ENCODE data around the gene DZIP3.
A peak's percentile ranks its signal among the peaks of the same experiment; 100 is the strongest.

Gene DZIP3, protein sequence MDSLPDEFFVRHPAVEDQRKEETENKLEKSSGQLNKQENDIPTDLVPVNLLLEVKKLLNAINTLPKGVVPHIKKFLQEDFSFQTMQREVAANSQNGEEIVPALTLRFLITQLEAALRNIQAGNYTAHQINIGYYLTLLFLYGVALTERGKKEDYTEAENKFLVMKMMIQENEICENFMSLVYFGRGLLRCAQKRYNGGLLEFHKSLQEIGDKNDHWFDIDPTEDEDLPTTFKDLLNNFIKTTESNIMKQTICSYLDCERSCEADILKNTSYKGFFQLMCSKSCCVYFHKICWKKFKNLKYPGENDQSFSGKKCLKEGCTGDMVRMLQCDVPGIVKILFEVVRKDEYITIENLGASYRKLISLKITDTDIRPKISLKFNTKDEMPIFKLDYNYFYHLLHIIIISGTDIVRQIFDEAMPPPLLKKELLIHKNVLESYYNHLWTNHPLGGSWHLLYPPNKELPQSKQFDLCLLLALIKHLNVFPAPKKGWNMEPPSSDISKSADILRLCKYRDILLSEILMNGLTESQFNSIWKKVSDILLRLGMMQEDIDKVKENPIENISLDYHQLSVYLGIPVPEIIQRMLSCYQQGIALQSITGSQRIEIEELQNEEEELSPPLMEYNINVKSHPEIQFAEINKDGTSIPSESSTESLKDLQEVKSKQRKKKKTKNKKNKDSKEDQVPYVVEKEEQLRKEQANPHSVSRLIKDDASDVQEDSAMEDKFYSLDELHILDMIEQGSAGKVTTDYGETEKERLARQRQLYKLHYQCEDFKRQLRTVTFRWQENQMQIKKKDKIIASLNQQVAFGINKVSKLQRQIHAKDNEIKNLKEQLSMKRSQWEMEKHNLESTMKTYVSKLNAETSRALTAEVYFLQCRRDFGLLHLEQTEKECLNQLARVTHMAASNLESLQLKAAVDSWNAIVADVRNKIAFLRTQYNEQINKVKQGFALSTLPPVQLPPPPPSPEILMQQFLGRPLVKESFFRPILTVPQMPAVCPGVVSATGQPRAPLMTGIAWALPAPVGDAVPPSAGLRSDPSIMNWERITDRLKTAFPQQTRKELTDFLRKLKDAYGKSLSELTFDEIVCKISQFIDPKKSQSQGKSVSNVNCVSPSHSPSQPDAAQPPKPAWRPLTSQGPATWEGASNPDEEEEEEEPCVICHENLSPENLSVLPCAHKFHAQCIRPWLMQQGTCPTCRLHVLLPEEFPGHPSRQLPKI

DNA sequence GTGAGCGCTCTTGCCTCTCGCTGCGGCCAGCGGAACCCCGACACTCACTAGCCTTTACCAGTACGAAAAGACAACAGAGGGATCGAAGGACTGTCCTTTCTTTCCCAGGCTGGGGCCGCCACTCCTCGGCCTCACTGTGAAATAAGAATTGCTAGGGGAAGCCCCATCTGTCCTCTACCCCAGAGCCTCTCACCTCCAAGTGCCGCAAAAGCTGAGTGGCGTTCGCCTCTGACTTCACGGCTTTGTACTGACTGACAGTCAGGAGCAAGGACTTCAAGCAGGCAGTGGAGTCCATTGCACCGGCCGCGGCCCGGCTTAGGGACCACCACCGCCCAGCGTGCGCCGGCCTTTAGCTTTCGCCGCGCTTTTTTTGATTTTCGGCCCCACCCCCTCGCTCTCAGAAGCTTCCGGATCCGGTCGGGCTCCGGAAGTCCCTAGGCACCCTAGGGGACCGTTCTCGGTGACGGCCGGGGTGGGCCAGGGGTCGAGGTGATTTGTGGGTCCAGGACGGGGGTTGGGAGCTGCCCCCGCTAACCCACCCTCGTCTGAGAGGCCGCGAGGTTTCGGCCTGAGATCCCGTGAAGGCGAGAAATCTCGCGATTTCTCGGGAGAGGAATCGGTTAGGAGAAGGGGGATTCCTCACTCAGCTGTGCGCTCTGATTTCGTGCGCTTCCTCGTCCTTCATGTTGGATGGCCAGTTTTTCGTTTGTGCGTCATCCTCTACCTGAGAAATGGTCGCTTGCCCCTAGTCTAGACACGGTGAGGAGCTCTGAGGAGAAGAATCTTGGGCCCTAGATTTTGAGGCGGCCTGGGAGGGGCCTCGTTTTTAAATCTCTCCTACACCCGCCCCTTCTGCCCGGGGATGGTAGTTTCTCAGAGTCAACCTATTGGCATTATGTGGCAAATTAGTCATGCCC, at the start of gene DZIP3, which contains the start of gene CIP2A:
TSS of gene DZIP3 (plus strand) at position 642 of the 917 bp plus-strand sequence. CDS start 15,685 bp downstream, outside the sequence.
TSS of gene CIP2A (minus strand) at position 358 of the 917 bp plus-strand sequence. CDS start at position 295, 63 bp downstream.
- peak; percentile 87 for DNase-seq

DNA sequence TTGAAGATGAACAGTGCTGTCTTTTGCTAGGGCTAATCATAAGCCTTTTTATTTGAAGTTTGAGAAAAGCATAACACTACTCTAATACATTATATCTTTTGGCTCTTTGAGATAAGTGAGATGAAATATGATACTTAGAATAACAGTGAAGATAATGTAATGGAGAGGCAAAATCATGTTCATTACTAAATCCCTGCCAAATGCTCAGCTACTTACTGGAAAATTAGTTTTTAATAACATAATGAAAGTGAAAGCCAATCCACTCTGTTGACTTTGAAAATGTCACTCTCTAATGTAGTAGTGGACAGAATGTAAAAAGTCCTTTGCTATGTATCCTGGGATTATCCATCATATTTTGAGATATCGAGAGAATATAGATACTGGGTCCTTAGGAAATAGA, 43.3 kb upstream of the DZIP3 start:
- DNase-seq = no peak

DNA sequence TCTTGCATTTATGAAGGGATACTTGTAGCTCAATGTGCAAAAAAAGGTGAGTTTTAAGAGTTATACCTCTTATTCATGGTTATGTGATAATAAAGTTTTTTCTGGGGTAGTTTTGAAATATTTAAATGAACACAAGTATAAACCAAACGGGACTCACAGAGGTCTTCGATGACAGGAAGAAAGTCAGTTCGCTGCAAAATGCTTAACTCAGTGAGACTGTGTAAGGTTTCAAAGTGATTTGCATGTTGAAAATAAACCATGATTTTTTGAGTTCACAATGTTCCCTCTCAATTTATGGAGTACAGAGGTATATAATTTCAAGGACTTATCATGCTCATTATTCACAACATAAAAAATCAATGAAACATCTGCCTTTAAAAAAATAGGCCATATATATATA, 42.8 kb upstream of the DZIP3 start:
- no peak for DNase-seq

DNA sequence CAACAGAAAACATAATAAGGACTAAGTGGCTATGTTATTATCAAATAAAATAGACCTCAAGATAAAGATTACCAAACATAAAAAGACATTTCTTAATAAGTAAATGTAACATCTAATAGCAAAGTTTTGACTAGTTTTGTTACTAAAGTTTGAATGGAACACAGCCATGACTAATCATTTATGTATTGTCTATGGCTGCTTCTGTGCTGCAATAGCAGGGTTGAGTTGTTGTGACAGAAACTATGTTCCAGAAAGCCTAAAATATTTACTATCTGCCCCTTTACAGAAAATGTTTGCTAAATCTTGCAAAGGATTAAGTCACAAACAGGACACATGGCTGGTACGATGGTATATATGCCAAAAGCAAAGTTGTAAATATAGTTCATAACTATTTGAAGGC, 41.2 kb upstream of the DZIP3 start:
- no peak for DNase-seq

DNA sequence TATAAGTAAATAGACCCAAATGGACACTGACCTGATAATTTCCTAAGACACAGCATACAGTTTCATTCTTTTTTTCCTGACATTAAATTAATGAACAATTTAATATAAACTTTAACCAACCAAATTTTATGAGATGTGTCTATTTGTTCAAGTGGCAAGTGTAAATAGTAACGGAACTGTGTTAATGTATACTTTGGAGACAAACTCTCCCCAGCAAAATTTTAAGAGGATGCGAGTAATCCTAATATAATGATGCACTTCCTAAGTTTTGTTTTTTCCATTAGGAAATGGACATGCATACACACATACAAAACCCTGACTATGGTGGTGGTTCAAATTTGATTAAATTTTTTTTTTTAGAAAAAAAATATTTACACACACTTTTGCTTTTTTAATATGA, 40.6 kb upstream of the DZIP3 start:
- no peak for DNase-seq

DNA sequence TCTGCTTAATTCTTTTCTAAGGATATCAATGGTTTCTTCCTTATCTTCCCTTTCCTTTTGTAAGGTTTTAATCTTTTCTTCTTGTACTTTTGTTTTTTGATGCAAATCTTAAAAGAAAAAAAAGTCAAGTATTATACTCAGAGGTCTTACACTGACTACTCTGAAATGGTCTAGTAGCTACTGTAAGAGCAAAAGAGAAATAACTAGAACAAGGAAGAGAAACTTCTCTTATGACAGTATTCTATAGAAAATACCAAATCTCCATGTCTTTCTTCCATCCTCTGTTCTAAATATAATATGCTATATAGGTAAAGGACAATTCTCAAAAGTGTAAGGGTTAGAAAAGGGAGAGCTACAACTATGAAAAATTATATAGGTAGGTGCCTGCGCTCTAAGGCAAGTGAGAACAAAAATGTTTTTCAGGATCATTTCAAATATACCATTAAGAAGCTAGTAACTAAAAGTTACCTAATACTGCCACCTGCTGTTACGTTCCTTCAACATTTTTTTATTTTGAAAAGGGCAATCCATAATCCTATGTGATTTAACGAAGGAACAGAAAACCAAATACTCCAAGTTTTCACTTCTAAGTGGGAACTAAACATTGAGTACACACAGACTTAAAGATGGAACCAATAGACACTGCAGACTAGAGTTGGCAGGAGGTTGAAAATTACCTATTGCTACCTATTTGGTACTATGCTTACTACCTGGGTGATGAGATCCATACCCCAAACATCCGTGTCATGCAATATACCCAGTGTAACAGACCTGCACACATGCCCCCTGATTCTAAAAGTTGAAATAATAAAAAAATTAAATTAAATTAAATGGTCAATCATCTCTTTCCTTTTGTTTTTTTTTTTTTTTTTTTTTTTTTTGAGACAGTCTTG, 37.0 kb upstream of the DZIP3 start:
- DNase-seq = peak; percentile 72

DNA sequence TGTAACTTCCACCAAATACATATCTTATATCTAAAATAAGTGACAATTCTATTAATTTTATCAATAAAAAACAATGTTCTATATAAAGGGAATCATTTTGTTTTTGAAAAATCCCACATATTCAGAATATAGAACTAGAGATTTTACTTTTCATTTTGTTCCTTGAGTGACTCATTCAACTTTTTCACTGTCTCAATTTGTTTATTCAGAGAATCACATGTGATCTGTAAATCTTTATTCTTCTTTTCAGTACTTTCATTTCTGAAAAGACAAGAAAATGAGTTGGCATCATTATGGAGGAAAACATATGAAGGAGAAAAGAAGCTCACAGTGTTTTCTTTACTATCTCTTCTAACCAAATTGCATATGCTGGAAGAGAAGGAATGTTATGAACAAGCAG, 35.3 kb upstream of the DZIP3 start:
- no peak for DNase-seq

DNA sequence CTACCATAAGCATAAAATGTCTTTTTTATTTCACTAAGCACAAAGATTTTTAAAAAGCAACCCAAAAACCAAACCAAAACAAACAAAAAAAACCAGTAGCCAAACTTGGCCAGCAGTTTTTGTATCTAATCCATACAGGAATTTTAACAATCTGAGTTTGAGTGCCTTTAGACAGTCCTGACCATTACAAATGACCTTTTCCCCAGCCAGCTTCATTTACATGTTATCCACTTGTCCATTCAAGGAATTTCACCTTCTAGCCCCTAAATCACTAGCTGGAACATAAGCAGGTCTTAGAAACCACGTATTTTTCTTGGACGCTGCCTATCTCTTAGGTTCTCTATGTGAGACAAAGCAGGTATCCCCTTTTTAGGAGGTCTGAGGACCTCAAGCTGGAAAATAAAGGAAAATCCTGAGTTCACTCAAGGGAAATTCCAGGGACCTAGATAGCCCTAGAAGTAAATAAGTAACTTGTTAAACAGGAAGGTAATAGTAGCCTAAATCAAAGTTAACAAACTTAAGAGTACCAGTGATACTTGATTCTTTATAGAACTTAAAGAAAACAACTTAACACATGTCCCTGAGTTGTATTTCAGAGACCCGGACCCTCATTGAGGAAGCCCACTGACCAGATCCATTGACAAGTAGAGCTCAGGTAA, 34.5 kb upstream of the DZIP3 start:
- DNase-seq = no peak

DNA sequence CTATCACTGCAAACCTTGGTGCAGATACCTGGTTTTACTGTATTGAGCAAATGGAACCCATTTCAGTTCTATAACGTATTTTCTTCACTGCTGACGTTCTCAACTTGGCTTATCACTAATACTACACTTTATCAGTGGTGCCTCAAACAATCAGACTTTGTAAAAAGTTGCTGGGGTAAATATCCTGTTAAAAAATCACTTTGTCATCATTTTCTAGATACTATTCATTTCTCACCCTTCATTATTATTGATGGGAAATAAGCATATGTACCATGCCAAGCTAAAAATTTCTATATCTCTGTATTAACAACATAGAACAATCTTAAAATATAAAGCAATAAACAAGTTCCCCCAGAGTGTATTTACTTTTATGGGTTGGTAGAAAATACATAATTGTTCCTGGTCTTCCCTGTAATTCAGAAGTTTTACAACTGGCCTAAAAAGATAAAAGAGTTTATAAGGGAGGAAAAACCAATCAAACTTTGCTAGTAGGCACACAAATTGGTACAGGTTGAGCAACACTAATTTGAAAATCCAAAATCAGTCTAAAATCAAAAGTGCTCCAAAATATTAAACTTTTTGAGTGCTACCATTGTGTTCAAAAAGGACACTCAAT, 33.4 kb upstream of the DZIP3 start:
- no peak for DNase-seq

DNA sequence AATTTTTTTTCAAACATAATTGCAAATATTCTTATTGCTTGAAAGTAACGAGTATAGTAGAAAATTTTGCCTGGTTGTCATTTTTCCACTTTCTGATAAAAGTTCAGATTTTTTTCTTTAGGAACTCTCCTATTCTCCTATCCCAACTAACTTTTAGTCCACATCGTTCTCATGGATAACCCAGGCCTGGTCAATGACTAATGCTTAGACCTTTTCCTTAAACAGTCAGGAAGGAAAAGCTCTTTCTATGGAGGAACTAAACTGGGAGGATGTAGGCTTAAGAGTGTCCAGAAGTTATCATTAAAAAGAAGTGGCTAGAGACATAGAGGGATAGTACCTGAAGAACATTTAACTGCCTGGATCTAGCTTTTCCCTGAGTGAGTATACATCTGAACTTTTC, 27.0 kb upstream of the DZIP3 start:
- no peak for DNase-seq

DNA sequence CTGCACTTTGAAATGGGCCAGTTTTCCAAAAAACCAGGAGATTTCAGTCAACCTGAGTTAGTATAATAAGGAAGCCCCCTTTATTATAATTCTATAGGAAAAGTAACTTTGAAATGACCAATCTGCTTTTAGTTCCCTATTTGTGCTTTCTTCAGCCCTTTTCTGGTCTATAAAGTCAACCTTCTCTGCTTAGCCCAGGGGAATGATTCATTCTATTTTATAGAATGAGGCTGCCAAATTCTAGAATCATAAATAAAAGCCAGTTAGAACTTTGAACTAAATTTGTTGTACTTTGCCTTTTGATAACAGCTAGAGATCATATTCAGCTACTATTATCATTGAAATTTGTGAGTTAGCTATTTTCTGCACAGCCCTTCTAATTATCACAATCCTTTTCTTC, 25.0 kb upstream of the DZIP3 start:
- DNase-seq = no peak

DNA sequence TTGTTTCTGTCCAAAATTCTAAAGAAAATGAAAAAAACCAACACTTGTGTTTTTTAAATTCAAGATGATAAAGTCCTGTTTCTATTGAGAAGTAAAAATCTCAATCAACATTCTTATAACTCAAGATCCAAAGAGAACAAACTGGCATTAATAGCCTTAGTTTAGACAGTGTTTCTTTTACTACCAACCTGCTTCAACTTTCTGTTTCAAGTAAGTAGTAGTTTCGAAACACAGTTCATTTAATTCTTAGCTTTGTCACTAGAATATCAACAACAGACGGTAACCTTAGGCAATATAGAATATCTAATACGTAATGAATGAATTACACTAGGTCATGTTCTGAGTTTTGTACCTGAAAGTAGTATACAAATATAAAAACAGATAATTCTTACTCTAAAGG, 24.0 kb upstream of the DZIP3 start:
- no peak for DNase-seq

DNA sequence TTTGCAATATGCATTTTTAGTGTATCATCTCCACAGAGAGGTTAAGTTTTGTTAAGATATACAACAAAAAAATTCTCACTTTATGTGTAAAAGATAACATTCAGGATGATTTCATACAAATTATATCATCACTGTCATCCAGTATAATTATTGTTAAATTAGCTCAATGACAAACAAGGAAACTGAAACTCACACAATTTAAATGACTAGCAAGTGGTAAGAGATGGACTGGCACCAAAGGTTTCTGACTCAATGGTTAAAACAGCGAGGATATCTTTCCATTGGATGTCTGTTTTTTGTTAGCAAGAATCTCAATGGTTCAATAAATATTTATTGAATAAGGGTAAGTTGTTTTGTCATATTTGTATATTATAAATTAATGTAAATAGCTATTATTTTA, 22.9 kb upstream of the DZIP3 start:
- no peak for DNase-seq

DNA sequence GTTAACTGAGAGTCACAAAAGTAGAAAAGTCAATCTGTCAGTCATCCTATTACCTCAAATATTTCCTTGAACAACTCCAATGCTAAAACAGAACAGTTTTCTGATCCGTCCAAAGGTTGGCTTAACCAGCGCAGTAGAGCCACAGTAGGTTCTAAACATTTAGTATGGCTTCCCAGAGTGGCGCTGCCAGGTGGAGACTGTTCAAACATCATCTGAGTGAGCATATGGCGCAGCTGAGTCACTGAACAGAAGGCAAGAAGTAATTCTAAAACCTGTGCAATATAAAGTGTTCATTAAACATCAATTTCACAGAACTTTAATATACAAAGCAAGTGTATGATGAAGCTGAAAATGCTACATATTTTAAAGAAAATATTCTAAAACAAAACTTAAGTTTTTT, 20.2 kb upstream of the DZIP3 start:
- no peak for DNase-seq

DNA sequence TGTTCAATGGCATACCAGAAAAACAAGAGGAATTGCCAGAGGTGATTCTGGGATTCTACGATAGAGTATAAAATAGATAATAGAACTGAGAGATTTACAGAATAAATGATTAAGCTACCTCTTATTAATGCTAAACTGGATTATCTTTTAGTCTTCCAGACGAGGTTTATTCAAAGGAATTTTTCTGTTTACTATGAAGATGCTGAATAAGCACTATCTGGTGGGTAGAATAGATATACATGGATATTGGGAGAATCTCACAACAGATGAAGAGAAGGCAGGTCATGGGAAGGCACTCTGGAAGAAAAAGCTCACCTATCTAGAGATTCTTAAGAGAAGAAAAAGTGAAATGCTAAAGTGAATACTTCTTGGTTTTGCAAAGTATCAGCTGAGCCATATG, 11.5 kb upstream of the DZIP3 start:
- no peak for DNase-seq

DNA sequence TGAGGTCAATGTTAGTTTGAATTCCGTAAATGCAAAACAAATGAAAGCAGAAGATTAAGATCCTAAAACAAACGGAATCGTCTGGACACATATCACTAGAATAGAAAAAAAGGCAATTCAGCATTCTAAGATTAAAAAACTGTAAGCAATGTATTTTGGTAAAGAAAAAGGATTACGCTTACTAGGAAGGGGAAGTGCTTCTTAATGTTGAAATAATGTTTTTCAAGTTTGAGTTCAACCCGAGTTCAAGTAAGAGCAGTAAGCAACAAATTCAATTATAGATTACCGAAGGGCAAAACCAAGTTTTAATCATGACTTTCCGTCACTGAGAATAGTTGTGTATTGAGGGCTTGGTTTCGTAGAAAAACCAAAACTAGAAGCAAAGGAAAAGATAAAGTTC, 921 bp upstream of the DZIP3 start:
- DNase-seq = no peak

DNA sequence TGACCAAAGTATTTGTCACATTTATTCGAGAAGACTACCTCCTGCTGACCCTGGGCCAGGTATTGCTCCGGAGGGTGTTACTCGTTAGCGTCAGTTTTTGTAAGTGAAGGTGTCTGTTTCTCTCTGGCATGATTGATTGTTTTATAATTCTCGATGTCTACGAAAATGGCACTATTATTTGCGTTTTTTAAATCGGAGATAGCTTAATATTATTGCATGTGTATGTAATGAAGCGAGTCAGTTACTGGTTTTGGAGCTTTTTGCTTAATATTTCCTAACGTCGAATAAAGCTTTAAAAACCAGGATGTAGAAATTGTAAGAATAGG, 439 bp downstream of the DZIP3 start:
- DNase-seq = no peak

DNA sequence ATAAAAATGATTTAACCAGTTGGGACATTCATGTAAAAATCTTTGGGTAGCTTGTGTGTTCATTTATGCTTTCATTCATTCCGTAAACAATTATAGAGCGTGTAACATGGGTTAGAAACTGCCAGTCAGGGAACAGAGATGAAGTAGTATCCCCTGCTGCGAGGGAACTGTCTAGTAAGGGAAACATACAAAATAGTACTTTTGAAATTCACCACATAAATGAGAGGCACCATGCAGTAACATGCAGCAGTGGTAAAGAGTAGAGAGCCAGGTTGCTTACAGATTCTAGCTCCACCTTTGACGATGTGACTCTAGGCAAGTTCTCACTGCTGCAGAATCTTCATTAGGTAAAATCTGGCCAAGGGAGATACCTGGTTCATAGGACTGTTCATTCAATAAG, 938 bp downstream of the DZIP3 start:
- no peak for DNase-seq

DNA sequence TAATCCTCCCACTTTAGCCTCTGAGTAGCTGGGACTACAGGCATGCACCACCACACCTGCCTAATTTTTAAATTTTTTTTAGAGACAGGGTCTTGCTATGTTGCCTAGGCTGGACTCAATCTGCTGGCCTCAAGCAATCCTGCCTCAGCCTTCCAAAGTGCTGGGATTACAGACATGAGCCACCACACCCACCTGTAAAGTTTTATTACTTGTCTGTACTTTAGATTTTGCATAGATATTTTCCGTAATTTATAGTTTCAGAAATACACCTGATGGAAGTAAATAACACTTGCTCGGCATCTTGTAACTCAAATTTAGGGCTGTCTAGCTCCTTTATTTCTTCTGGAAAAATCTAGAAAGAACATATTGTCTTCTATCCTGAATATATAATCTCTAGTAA, 5.8 kb downstream of the DZIP3 start:
- no peak for DNase-seq

DNA sequence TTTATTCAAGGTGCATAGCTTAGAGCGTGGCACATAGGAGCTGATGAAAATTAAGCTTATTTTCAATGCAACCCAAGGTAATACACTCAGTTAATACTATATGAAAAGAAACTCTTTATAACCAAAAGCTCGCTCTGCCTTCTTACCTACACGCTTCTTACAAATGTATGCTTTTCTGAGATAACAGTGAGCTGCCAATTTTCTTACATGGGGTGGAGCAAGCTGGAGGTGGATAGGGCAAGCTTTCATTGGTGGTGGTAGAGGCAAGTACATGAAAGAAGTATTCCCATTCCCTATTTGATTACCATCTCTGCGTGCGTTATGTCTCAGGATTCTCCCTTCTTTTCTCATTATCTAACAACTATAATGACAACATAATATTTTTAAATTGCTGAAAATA, 8.9 kb downstream of the DZIP3 start:
- peak; percentile 86 for DNase-seq

All from hematopoietic multipotent progenitor cell treated with erythropoietin and hydrocortisone succinate and interleukin-3 and kit ligand, for 8 days (in vitro differentiated cells).